WTC11 (cell line): Measurements from ENCODE around the gene MALL.

Experiments used
- CREB1 ChIP-seq: sonication (generic); formaldehyde crosslinking; IDR thresholded peaks from 2 replicates; pipeline ENCODE4 v1.8.0; 2023; ENCODE audit warnings: mild to moderate bottlenecking, missing genetic modification reagents
- ETV6 ChIP-seq: sonication (generic); formaldehyde crosslinking; IDR thresholded peaks from 2 replicates; pipeline ENCODE4 v1.8.1; 2022; ENCODE audit warnings: mild to moderate bottlenecking, missing genetic modification reagents
- KAT7 ChIP-seq: sonication (generic); formaldehyde crosslinking; IDR thresholded peaks from 2 replicates; pipeline ENCODE4 v1.8.1; 2023; ENCODE audit warnings: missing genetic modification reagents, mild to moderate bottlenecking, borderline replicate concordance
- PRRX2 ChIP-seq: fragments of 250-450 bp; sonication (Bioruptor Pico); IDR thresholded peaks from 2 replicates; pipeline ENCODE4 v1.8.0; 2021; ENCODE audit warnings: mild to moderate bottlenecking
- TEAD1 ChIP-seq: sonication (generic); formaldehyde crosslinking; IDR thresholded peaks from 2 replicates; pipeline ENCODE4 v1.8.0; 2022; ENCODE audit warnings: mild to moderate bottlenecking, missing genetic modification reagents
- ZNF317 ChIP-seq: sonication (generic); formaldehyde crosslinking; IDR thresholded peaks from 2 replicates; pipeline ENCODE4 v1.8.1; 2023; ENCODE audit warnings: low read depth, mild to moderate bottlenecking, moderate library complexity, missing genetic modification reagents, borderline replicate concordance
- TF ChIP-seq, protein P1 (sequence below): fragments of 200-600 bp; IDR thresholded peaks from 2 replicates; pipeline ENCODE4 v1.8.0; 2022; ENCODE audit warnings: antibody characterized with exemption
- TF ChIP-seq, protein P2 (sequence below): sonication (generic); formaldehyde crosslinking; IDR thresholded peaks from 2 replicates; pipeline ENCODE4 v1.8.1; 2023; ENCODE audit warnings: mild to moderate bottlenecking, missing genetic modification reagents
- TF ChIP-seq, protein P3 (sequence below): sonication (generic); formaldehyde crosslinking; IDR thresholded peaks from 2 replicates; pipeline ENCODE4 v1.8.1; 2023; ENCODE audit warnings: mild to moderate bottlenecking, moderate library complexity, missing genetic modification reagents
- TF ChIP-seq, protein P4 (sequence below): sonication (generic); formaldehyde crosslinking; IDR thresholded peaks from 2 replicates; pipeline ENCODE4 v1.8.1; 2022; ENCODE audit warnings: mild to moderate bottlenecking, moderate library complexity, missing genetic modification reagents
- TF ChIP-seq, protein P5 (sequence below): sonication (generic); formaldehyde crosslinking; IDR thresholded peaks from 2 replicates; pipeline ENCODE4 v1.8.0; 2022; ENCODE audit warnings: mild to moderate bottlenecking, missing genetic modification reagents
- TF ChIP-seq, protein P6 (sequence below): sonication (generic); formaldehyde crosslinking; conservative IDR thresholded peaks from 2 replicates; pipeline ENCODE4 v1.8.1; 2022; ENCODE audit warnings: mild to moderate bottlenecking, missing genetic modification reagents
- TF ChIP-seq, protein P7 (sequence below): fragments of 250-450 bp; sonication (Bioruptor Pico); IDR thresholded peaks from 2 replicates; pipeline ENCODE4 v1.9.0; 2021; ENCODE audit warnings: mild to moderate bottlenecking

DNA sequence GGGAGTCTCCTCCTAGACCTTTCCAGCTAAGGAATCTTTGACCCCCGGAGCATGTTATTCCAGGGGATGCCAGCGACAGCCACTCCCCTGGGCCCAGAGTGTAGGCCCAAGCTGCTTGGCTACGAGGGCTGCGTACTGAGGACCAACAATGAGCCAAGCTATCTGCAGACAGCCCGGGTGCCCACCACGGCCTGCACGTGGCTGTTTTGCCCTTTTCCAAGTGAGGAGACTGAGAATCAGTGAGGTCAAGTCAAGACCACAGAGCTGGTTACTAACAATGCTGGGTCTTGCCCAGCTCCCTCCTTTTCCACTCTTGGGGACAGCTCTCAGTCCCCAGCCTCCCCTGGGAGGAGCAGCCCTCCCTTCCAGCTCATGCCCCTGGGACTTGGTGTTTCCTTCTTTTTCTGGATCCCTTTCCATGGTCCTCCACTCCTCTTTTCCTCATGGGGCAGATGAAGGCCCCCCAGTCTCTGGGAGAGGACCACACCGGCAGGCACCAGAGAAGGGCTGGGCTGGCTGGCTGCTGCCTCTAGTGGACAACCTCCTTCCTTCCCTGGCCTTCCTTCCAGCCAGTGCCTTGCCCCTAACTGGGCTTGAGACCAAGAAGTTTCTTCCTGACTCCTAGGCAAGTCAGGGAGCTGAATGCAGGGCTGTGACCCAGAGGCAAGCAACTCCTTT lies 550 bp upstream of the MALL start:
- TF ChIP-seq TEAD1 (CRISPR knock-in tag) (no peak), ETV6 (CRISPR knock-in tag) (no peak), CREB1 (CRISPR knock-in tag) (no peak), KAT7 (CRISPR knock-in tag) (no peak), PRRX2 (no peak), ZNF317 (CRISPR knock-in tag) (no peak)
- TF ChIP-seq, protein P1, sequence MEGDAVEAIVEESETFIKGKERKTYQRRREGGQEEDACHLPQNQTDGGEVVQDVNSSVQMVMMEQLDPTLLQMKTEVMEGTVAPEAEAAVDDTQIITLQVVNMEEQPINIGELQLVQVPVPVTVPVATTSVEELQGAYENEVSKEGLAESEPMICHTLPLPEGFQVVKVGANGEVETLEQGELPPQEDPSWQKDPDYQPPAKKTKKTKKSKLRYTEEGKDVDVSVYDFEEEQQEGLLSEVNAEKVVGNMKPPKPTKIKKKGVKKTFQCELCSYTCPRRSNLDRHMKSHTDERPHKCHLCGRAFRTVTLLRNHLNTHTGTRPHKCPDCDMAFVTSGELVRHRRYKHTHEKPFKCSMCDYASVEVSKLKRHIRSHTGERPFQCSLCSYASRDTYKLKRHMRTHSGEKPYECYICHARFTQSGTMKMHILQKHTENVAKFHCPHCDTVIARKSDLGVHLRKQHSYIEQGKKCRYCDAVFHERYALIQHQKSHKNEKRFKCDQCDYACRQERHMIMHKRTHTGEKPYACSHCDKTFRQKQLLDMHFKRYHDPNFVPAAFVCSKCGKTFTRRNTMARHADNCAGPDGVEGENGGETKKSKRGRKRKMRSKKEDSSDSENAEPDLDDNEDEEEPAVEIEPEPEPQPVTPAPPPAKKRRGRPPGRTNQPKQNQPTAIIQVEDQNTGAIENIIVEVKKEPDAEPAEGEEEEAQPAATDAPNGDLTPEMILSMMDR = no peak
- TF ChIP-seq, protein P2, sequence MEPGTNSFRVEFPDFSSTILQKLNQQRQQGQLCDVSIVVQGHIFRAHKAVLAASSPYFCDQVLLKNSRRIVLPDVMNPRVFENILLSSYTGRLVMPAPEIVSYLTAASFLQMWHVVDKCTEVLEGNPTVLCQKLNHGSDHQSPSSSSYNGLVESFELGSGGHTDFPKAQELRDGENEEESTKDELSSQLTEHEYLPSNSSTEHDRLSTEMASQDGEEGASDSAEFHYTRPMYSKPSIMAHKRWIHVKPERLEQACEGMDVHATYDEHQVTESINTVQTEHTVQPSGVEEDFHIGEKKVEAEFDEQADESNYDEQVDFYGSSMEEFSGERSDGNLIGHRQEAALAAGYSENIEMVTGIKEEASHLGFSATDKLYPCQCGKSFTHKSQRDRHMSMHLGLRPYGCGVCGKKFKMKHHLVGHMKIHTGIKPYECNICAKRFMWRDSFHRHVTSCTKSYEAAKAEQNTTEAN (CRISPR knock-in tag) = no peak
- TF ChIP-seq, protein P3, sequence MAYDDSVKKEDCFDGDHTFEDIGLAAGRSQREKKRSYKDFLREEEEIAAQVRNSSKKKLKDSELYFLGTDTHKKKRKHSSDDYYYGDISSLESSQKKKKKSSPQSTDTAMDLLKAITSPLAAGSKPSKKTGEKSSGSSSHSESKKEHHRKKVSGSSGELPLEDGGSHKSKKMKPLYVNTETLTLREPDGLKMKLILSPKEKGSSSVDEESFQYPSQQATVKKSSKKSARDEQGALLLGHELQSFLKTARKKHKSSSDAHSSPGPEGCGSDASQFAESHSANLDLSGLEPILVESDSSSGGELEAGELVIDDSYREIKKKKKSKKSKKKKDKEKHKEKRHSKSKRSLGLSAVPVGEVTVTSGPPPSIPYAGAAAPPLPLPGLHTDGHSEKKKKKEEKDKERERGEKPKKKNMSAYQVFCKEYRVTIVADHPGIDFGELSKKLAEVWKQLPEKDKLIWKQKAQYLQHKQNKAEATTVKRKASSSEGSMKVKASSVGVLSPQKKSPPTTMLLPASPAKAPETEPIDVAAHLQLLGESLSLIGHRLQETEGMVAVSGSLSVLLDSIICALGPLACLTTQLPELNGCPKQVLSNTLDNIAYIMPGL (CRISPR knock-in tag) = no peak
- TF ChIP-seq, protein P4, sequence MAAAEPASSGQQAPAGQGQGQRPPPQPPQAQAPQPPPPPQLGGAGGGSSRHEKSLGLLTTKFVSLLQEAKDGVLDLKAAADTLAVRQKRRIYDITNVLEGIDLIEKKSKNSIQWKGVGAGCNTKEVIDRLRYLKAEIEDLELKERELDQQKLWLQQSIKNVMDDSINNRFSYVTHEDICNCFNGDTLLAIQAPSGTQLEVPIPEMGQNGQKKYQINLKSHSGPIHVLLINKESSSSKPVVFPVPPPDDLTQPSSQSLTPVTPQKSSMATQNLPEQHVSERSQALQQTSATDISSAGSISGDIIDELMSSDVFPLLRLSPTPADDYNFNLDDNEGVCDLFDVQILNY (CRISPR knock-in tag) = no peak
- TF ChIP-seq, protein P5, sequence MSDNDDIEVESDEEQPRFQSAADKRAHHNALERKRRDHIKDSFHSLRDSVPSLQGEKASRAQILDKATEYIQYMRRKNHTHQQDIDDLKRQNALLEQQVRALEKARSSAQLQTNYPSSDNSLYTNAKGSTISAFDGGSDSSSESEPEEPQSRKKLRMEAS = no peak
- TF ChIP-seq, protein P6, sequence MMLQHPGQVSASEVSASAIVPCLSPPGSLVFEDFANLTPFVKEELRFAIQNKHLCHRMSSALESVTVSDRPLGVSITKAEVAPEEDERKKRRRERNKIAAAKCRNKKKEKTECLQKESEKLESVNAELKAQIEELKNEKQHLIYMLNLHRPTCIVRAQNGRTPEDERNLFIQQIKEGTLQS = no peak
- TF ChIP-seq, protein P7, sequence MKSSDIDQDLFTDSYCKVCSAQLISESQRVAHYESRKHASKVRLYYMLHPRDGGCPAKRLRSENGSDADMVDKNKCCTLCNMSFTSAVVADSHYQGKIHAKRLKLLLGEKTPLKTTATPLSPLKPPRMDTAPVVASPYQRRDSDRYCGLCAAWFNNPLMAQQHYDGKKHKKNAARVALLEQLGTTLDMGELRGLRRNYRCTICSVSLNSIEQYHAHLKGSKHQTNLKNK (CRISPR knock-in tag) = no peak
